SJCRH30 (cell line): ENCODE data around the gene APH1A. TPM values are rescaled to one million over a fixed set of nuclear protein-coding genes. Genes with fewer than 3 reads are reported as not detected.
"Not testable (repeated sequence)": the region's sequence is repeated elsewhere in the genome, so short reads cannot be mapped to it uniquely, and the experiment has no call there.

Source experiments
- DNase-seq, 2 experiments: peaks; one replicate each; pipeline ENCODE4 v3.0.0-alpha.2; 2015 to 2020
- H3K27ac ChIP-seq: fragments of 250-450 bp; sonication (Bioruptor Pico); 2 replicates; pipeline ENCODE4 v1.5.1; 2020; ENCODE audit warnings: mild to moderate bottlenecking, moderate library complexity
- H3K27me3 ChIP-seq: fragments of 250-450 bp; sonication (Bioruptor Pico); 2 replicates; pipeline ENCODE4 v1.5.1; 2020; ENCODE audit warnings: mild to moderate bottlenecking, moderate library complexity
- H3K36me3 ChIP-seq: fragments of 250-450 bp; sonication (Bioruptor Pico); 2 replicates; pipeline ENCODE4 v1.5.1; 2020; ENCODE audit warnings: mild to moderate bottlenecking, moderate library complexity
- H3K4me1 ChIP-seq: fragments of 250-450 bp; sonication (Bioruptor Pico); 2 replicates; pipeline ENCODE4 v1.5.1; 2020; ENCODE audit warnings: mild to moderate bottlenecking, moderate library complexity
- H3K4me3 ChIP-seq: fragments of 250-450 bp; sonication (Bioruptor Pico); 2 replicates; pipeline ENCODE4 v1.5.1; 2020; ENCODE audit warnings: mild to moderate bottlenecking, moderate library complexity
- H3K9me3 ChIP-seq: fragments of 250-450 bp; sonication (Bioruptor Pico); replicated peaks from 2 replicates; pipeline ENCODE4 v1.5.1; 2020; ENCODE audit warnings: mild to moderate bottlenecking, moderate library complexity
- total RNA-seq: library from RNA; depleted of rRNA; stranded (reverse); fragments of >200 nt; shearing (Covaris generic); gene quantifications from 2 replicates; pipeline ENCODE4 v1.2.3, GENCODE V29; 2014

The APH1A gene
- total RNA-seq, 1 experiment from 2014 or later, result 95.6 TPM

DNA sequence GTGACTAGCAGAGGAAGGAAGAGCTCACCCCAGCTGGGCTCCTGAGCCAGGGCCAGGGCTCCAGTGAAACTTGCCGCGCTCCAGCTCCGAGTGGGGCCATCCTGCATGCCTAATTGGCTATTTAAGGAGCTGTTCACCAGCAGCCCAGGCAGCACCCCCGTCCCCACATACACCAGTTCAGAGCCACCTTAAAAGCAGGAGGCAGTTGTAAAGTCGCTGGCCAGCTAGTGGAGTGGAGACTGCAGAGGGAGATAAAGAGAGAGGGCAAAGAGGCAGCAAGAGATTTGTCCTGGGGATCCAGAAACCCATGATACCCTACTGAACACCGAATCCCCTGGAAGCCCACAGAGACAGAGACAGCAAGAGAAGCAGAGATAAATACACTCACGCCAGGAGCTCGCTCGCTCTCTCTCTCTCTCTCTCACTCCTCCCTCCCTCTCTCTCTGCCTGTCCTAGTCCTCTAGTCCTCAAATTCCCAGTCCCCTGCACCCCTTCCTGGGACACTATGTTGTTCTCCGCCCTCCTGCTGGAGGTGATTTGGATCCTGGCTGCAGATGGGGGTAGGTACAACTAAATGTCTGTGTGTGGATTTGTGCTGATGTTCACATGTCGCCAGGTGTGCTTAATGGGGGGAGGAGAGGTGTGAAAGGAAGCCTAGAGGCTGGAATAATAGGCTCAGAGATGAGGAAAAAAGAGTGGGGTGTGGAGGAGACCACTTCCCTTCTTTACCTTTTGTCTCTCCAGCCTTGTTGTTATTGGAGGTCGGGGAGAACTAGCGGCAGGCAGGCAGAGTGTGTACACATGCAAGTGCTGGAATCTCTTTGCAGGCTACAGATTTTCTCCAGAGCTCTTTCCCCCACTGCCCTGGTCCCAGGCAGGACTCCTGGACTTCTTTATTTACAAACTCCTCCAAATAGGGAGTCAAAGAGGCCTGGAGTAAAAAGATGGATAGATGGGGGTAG is 10.9 kb downstream of the APH1A start, which contains the start of gene CA14:
Gene CA14, plus strand, starts transcription at position 151 of the 962 bp plus-strand sequence. Its CDS starts 355 bp downstream, at position 506.
- H3K4me3 ChIP-seq, result peak within 1 kb of the TSS; percentile 51
- DNase-seq, result peak; percentile 63 to 75
- H3K27ac ChIP-seq, result peak within 1 kb of the TSS; percentile 45
- H3K27me3 ChIP-seq, result no peaks in the 10 kb centered on the region
- H3K36me3 ChIP-seq, result no peaks in the 10 kb centered on the region
- no peaks in the 10 kb centered on the region for H3K9me3 ChIP-seq
- H3K4me1 ChIP-seq, result peaks cover 6% of the 10 kb centered on the region; the same call in 1 of the 2 replicates

DNA sequence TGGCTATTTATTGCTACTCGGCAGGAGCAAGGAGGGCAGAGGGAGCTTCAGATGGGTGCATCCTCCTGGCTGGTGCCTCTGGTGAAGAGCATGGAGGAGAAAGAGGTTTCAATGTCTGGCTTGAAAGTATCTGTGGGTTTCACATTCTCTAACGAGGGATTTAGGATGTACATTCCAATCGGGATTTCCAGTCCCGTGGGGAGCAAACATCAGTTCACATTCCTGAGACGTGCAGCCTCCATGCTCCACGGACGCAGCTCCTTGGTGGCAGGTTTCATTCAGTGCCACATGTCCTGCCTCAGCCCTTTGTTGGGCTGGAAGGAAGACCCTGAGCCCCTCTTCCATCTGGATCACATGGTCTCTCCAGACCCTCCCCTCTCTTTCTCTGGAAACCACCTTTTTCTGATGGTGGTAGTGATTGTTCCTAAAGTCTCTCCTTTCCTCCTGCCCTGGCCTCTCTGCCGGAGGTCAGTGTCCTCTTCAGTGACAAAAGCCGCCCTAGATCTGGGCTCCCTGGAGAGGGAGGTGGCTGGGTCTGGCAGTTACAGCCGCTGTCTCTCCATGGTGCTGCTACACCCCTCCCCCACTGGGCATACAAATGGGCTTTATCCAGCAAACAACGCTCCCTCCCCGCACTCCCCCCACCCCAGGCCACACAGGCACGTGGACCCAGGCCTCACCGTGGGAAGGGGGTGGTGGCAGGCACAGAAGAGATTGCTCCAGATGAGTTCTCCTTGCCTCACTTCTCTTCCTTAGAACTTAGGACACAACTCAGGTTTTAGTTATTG is 12.1 kb downstream of the APH1A start:
- Histone ChIP-seq H3K27ac (peak overlapping the region; percentile 45), H3K4me1 (peaks cover 6% of the 10 kb centered on the region; the same call in 1 of the 2 replicates), H3K36me3 (no peaks in the 10 kb centered on the region), H3K9me3 (no peaks in the 10 kb centered on the region), H3K27me3 (no peaks in the 10 kb centered on the region), H3K4me3 (peak overlapping the region; percentile 51)
- DNase-seq, result peak; percentile 49 to 51

DNA sequence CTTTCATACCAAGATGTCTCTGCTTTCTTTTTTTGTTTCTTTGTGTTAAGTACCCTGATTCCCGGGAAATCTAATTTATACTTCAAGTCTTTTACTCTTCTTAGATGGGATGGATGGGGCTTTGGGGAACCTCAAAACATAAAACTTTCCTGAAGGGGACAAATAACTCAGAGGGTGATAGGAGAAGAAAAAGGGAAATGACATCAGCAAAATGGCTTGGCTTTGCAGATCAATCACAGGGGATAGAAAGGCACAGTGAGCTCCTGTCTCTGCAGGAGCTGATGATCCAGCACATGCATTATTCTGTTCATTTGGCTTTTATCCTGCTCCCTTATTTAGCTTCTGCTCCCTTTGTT is 12.6 kb downstream of the APH1A start:
- DNase-seq, result no peak
- H3K4me3 ChIP-seq, result peak overlapping the region; percentile 51
- H3K27me3 ChIP-seq, result no peaks in the 10 kb centered on the region
- no peaks in the 10 kb centered on the region for H3K9me3 ChIP-seq
- H3K36me3 ChIP-seq, result no peaks in the 10 kb centered on the region
- peaks cover 6% of the 10 kb centered on the region; the same call in 1 of the 2 replicates for H3K4me1 ChIP-seq
- H3K27ac ChIP-seq, result peak overlapping the region; percentile 45; the same call in 1 of the 2 replicates

DNA sequence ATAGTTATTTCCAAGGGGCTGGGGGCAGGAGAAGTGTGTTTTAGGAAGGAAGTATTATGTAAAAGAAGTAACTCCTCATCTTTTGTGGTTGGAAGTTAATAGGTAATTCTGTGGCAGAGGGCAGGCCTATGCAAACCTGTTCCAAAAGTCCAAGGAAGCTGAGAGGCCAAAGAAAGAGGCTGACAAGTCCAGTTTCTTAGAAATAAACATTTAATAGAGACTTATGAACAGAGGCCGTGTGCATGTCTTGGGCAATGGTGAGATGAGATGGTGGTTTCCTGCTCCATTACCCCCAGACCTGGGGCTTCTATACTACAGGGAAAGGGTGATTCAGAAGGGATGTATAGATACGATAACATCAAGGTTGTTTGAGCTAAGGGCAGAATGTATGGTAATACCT is 18.9 kb downstream of the APH1A start:
- H3K27me3 ChIP-seq, result no peaks in the 10 kb centered on the region
- H3K4me3 ChIP-seq, result no peak overlapping the region
- no peaks in the 10 kb centered on the region for H3K36me3 ChIP-seq
- H3K27ac ChIP-seq, result no peak overlapping the region
- no peak for DNase-seq
- no peaks in the 10 kb centered on the region for H3K9me3 ChIP-seq
- no peaks in the 10 kb centered on the region for H3K4me1 ChIP-seq

DNA sequence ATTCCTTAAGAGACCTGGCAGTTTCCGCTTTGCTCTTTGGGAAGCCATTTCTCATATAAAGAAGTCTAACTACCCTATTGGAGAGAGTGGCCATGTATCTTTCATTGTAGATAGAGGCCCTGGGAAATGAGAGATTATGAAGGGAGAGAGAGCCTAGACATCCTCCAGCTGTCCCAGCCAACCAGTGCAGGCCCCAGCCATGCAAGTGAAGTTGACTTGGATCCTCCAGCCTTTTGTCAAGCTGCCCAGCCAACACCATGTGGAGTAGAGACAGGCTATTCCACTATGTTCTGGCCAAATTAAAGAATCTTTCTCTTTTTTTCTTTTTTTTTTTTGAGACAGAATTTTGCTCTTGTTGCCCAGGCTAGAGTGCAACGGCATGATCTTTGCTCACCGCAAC is 25.8 kb downstream of the APH1A start:
- Histone ChIP-seq H3K27ac (no peak overlapping the region), H3K4me1 (no peaks in the 10 kb centered on the region), H3K36me3 (no peaks in the 10 kb centered on the region), H3K4me3 (no peak overlapping the region), H3K27me3 (no peaks in the 10 kb centered on the region), H3K9me3 (no peaks in the 10 kb centered on the region)
- no peak for DNase-seq

DNA sequence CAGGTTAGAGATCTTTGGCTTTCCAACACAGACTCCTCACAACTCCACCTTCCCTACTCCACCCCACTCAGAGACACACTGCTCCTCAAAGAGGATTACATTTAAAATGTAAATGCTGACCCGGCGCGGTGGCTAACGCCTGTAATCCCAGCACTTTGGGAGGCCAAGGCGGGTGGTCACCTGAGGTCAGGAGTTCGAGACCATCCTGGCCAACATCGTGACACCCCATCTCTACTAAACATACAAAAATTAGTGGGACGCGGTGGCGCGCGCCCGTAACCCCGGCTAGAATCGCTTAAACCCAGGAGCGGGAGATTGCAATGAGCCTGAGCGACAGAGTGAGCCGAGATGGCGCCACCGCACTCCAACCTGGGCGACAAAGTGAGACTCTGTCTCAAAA is 31.1 kb downstream of the APH1A start:
- Histone ChIP-seq H3K4me1 (no peaks in the 10 kb centered on the region), H3K9me3 (no peaks in the 10 kb centered on the region), H3K27me3 (no peaks in the 10 kb centered on the region), H3K27ac (no peak overlapping the region), H3K4me3 (no peak overlapping the region), H3K36me3 (no peaks in the 10 kb centered on the region)
- no peak for DNase-seq

DNA sequence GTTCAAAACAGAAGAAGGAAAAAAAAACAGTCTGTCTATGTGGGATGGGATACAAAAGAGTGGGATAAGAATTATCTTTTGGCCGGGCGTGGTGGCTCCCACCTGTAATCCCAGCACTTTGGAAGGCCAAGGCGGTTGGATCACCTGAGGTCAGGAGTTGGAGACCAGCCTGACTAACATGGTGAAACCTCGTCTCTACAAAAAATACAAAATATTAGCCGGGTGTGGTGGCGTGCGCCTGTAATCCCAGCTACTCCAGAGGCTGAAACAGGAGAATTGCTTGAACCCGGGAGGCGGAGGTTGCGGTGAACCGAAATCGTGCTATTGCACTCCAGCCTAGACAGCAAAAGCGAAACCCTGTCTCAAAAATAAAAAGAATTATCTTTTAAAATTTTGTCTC is 31.6 kb downstream of the APH1A start:
- H3K27me3 ChIP-seq, H3K4me1 ChIP-seq, H3K9me3 ChIP-seq, H3K27ac ChIP-seq, H3K4me3 ChIP-seq, DNase-seq, H3K36me3 ChIP-seq: not testable (repeated sequence)

DNA sequence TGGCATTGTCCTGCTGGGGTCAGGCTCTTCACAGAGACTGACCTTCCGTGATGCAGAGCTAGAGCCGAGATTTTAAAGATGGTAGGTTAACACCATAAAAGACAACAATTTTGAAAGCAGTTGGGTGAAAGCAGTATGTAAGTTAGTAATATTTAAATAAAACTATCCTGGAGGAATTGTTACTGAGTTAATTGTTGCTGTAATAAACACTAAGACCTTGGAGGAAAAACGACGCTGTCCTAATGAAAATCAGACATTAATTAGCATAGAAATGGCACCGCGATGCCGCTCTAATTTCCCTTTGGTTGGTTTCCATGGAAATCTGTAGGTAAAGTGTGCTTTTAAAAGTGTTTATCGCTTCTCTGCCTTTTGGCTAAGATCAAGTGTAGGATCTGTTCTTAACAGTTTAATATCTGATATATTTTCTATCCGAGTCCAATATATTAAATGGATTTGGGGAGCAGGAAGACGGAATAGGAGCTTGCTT is 32.2 kb downstream of the APH1A start:
- H3K36me3 ChIP-seq, result peaks cover under 1% of the 10 kb centered on the region; the same call in 1 of the 2 replicates
- H3K4me1 ChIP-seq, result no peaks in the 10 kb centered on the region
- no peaks in the 10 kb centered on the region for H3K27me3 ChIP-seq
- peak overlapping the region; percentile 77 for H3K4me3 ChIP-seq
- peak overlapping the region; percentile 86 for H3K27ac ChIP-seq
- no peaks in the 10 kb centered on the region for H3K9me3 ChIP-seq
- DNase-seq, result no peak

DNA sequence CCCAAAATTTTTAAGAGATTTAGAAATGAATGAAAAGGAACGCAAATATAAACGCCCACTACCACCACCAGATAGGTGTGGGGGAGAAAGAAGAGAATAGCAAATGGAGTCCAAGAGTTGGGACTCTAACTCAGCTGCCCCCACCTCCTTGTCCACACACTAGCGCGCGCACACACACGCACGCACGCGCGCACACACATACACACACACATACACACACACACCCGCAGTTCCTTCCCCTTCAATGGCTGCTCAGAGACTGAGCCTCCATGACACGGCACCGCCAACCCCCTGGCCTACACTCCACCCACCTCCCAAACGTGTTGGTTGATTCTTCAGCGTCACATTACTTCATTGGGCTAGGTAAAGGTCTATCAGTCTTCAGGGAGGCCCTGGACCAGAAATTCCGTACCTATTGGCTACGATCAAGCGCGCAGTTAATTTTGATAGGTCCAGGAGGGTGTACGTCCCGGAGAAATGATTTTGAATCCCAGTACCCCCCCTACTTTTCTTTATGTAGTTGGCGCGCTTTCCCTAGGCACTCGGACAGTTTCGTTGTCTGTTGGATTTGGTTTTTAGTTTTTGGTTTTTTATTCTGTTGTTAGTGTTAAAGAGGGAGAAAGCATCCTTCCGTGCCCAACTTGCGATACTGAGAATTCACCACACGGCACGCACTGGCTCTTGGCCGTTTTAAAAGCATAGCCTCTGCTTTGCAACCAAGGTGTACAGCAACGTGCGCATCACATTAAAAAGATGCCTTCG is 32.8 kb downstream of the APH1A start, which contains the start of gene ANP32E:
Gene ANP32E, minus strand, starts transcription at position 261 of the 762 bp plus-strand sequence. CDS start 326 bp downstream, outside the sequence.
- peaks cover 5% of the 10 kb centered on the region; the same call in 1 of the 2 replicates for H3K36me3 ChIP-seq
- H3K27ac ChIP-seq, result peak within 1 kb of the TSS; percentile 86
- H3K27me3 ChIP-seq, result no peaks in the 10 kb centered on the region
- DNase-seq, result peak; percentile 96 to 99
- H3K9me3 ChIP-seq, result no peaks in the 10 kb centered on the region
- H3K4me1 ChIP-seq, result no peaks in the 10 kb centered on the region
- H3K4me3 ChIP-seq, result peak within 1 kb of the TSS; percentile 77

DNA sequence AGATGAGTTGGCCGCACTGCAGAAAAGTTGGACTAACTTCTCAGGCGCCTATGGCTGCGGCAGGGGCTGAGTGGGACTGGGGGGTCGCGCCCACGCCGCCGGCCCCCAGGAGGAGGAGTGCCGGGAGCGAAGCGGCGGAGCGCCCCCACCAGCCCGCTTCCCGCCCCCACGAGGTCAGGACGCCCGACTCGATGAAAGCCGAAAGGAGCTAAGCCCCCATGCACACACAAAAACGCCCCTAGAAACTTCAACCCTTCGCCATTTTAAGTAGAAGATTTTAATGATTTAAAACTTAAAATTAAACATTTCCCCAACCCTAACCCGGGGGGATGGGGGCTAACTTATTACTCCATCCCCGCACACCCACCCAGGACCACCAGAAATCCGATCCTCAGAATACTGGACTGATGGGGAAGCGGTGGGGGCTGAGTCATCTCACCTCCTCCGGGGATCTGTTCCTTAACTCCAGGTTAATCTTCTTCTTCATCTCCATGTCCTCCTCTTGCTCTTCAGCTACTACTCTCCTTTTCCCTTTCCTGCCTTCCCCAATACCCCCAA is 33.4 kb downstream of the APH1A start:
- H3K27ac ChIP-seq, result peak overlapping the region; percentile 86
- DNase-seq, result peak; percentile 21 to 24
- H3K36me3 ChIP-seq, result peaks cover 10% of the 10 kb centered on the region
- no peaks in the 10 kb centered on the region for H3K27me3 ChIP-seq
- no peaks in the 10 kb centered on the region for H3K9me3 ChIP-seq
- H3K4me3 ChIP-seq, result peak overlapping the region; percentile 77
- no peaks in the 10 kb centered on the region for H3K4me1 ChIP-seq

DNA sequence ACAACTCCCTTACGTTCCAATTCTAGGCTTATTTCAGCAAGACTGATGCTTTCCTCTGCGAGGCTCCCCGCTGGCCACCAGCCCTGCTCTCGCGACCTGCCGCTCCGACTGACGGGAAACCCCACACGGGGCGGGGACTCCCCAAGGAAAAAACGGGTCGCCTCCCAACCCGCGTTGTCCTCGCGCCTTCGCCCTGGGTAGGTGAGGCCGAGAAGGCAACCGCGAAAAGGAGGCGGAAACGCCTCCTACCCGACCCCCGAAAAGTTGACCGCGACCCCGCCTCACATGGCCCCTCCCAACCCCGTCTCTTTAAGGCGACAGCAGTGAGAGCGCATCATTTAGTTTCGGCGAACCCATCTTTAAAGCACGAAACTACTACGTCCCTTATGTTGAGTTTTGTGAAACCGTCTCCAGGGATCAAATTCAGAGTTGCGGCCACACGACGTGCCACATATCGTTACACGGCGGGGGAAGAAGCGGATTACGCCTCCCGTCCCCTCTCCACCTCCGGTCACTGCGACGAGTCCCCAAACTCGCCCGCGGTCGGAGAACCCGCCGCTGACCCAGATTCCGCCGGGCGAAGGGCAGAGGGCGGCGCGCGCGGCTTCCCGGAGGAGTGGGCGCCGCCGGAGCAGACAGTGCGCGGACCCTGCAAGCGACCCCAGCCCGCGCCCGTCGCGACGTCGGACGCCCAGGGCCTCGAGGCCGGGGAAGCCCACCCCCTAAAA is 34.1 kb downstream of the APH1A start:
- Histone ChIP-seq H3K27ac (peak overlapping the region; percentile 86), H3K36me3 (peaks cover 12% of the 10 kb centered on the region), H3K4me1 (no peaks in the 10 kb centered on the region), H3K4me3 (peak overlapping the region; percentile 77), H3K9me3 (no peaks in the 10 kb centered on the region), H3K27me3 (no peaks in the 10 kb centered on the region)
- DNase-seq, result peak; percentile 71 to 74

DNA sequence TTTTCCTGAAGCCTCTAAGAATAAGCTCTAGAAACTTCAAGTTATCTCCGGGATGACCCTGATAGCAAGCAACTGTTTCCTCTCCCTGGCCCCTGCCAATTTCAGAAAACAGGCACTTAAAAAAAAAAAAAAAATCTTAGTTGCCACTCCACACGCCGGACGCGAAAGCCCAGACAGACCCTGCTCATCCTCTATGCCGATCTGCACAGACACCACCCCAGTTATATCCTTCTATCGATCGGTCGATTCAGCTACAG is 34.6 kb downstream of the APH1A start:
- no peak for DNase-seq
- Histone ChIP-seq H3K9me3 (no peaks in the 10 kb centered on the region), H3K4me3 (peak overlapping the region; percentile 77), H3K27ac (peak overlapping the region; percentile 86; the same call in 1 of the 2 replicates), H3K36me3 (peaks cover 12% of the 10 kb centered on the region), H3K4me1 (no peaks in the 10 kb centered on the region), H3K27me3 (no peaks in the 10 kb centered on the region)

DNA sequence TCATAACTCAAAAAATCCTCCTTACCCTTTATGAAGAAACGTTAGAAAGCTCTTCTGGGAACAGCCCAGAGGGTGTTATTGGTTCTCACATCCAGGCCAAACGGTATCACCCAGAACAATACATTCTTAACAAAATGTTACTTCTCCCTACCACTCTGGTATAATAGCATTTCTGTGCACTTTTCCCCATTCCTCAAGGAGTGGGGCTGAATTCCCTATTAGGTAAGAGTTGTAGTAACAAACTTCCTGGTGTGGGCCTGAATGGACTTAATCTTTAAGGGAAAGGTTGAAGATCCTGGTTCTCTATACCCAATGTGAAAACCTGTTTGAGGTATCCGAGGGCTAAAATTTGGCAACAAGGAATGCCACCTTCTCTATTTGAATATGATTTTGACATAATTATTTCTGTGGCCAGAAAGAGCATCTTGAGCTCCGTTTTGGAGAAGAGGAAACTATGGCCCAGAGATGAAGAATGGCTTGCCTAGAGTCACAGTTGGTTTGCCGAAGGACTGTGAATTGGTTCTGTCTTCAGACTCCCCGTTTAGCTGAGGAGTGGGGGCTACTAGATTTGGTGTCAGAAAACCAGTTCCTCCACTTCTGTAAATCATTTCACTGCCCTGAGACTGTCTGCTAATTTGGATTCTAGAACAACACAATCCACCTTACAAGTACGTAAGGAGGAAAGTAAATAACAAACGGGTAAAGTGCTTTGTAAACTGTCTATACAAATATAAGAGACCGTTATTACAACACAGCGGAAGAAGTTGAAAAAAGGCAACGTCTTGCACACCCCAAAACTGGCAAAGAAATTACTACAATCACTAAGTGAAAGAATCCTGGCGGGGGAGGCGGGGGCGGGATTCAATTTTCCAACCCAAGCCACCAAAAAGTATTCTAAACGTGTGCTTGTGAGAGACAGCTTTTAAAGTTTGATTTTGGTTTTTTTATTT is 35.2 kb downstream of the APH1A start:
- H3K4me3 ChIP-seq, result peak overlapping the region; percentile 77
- no peaks in the 10 kb centered on the region for H3K4me1 ChIP-seq
- DNase-seq, result no peak
- no peaks in the 10 kb centered on the region for H3K9me3 ChIP-seq
- H3K27ac ChIP-seq, result no peak overlapping the region
- no peaks in the 10 kb centered on the region for H3K27me3 ChIP-seq
- peaks cover 16% of the 10 kb centered on the region for H3K36me3 ChIP-seq
